HG03103 (cell line): ENCODE results near the gene LTB4R.
A peak's percentile ranks its signal among the peaks of the same experiment; 100 is the strongest.

ENCODE experiments used
- ATAC-seq: cut with Tn5 transposase; IDR thresholded peaks from one replicate; pipeline ENCODE4 v1.9.1; 2021; ENCODE audit warnings: low read depth; ENCODE audit not compliant: unreplicated experiment

Gene LTB4R

DNA sequence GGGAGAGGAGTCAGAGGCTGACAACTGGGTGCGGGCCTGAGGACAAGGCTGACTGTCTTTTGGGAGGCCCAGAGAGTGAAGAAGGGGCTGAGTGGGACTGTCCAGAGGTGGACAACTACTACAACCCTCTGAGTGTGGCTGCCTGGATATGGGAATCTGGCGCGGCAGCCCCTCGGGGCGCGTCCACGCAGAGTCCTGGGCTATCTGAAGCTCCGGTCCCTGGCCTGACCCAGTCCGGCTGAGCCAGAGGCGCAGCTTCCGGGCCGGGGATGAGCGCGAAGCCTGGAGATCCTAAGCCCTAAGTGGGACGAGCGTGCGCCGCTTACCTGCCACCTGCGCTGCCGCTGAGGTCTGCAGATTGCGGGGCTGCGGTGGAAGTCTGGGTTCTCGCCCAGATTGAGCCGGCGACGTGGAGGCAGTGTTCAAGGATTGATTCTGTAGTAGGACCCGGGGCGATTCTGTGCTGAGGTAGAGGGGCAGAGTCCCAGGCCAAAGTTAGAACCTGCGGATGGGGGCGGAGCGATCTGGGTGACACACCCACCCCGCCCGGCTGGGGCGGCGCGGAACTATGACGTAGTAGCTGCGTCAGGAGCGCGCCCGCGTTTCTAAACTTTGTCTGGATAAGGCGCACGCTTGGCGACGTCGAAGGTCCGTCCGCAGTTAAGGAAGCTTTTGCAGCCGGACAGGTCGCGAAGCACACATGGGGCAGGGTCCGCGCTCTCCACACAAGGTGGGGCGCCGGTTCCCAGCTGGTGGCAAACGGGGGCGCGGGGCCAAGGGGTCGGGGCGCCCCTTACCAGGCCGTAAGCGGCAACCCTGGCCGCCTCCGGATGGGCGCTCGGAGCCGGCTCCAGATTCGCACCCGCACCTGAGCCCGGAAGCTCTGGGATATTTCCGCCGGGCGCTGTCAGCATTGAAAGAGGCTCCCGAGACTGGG is 11.8 kb upstream of the LTB4R start, which contains the start of the genes DHRS1 and NOP9:
DHRS1 (minus strand) TSS at position 526 of the 937 bp plus-strand sequence. CDS start 674 bp downstream, outside the sequence.
NOP9 (plus strand) TSS at position 596 of the 937 bp plus-strand sequence; CDS start at position 701, 105 bp downstream.
- peak; percentile 53 for ATAC-seq

DNA sequence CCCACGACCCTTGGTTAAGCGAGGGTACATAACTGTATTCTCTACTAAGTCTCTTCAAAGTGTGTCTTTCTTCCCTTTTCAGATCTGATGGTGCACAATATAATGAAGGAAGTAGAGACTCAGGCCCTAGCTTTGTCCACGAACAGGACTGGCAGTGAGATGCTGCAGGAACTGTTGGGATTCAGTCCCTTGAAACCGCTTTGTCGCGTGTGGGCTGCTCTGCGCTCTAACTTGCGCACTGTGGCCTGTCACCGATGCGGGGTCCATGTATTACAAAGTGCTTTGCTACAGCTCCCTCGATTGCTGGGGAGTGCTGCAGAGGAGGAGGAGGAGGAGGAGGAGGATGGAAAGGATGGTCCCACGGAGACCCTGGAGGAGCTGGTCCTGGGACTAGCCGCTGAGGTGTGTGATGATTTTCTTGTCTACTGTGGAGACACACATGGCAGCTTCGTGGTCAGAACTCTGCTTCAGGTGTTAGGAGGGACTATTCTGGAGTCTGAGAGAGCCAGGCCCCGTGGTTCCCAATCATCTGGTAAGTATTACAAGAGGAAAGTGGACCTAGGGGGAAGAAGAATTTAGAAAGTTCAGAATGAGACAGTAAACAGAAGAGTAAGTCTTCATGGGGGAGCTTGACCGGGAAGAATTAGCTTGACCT is 10.8 kb upstream of the LTB4R start:
- no peak for ATAC-seq

DNA sequence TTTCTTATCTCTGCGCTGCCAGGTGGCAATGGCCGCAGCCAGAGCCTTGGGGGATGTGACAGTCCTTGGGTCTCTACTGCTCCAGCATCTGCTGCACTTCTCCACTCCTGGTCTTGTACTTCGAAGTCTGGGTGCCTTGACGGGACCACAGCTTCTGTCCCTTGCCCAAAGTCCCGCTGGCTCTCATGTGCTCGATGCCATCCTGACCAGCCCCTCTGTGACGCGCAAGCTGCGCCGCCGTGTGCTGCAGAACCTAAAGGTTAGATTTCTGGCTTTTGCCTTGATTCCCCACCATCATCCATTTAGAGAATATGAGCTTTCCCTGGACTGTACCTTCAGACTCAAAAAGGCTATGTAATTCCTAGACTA is 7.3 kb upstream of the LTB4R start:
- no peak for ATAC-seq

DNA sequence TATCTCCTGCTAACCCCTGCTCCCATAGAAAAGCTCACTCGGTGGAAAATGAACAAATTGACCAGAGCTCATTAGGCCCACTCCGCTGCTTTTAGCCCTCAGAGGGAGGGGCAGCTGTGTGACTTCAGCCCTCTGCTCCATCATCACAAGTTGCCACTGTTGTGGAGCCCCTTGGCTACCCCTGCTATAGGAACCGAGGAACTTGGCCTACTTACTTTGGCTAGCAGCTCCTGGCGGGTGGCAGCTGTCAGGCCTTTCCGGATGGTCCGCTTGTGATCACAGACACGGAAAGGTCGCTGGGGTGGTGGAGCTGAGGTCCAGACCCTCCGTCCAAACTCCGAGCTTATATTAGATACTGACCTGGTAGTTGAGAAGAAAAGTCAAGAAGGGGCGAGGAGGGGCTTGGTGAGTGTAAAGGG is 4.1 kb upstream of the LTB4R start:
- ATAC-seq, result no peak

DNA sequence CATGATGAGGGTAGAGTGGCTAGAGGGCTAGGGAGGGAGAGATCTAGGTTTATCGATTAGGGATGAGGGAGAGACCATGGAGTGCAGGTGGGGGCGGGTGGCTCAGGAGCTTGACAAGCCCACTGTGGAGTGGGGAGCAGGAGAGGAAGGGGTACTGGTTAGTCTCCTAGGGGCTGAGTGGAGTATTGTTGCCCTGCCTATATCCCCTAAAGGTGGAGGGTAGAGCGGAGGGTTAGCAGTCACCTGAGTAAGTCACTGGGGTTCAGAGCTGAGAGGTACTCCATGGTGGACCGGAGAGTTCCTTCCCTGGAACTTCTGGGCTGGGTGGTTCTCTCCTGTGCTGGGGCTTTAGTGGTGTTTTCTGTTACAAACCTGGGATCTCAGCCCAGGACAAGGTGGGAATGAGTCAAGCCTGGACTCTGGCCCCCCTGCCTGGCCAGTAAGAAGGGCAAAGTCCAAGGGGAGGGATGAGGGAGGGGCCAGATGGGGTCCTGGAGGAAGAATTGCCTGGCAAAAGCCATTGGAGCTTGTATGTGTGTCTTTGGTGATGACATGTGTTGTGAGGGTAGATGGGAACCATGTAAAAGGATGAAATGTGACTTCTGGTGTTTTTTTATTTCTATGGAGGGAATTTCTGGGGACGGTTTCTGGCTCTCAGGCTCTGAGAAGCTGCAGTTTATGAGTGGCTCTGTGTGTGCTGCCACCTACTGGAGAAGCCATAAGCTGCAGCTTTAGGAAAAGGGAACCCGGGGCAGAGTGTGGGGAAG is 3.5 kb upstream of the LTB4R start, which contains the start of gene CIDEB:
CIDEB (minus strand) TSS at position 403 of the 767 bp plus-strand sequence; CDS start at position 284, 119 bp downstream.
- ATAC-seq, result no peak

DNA sequence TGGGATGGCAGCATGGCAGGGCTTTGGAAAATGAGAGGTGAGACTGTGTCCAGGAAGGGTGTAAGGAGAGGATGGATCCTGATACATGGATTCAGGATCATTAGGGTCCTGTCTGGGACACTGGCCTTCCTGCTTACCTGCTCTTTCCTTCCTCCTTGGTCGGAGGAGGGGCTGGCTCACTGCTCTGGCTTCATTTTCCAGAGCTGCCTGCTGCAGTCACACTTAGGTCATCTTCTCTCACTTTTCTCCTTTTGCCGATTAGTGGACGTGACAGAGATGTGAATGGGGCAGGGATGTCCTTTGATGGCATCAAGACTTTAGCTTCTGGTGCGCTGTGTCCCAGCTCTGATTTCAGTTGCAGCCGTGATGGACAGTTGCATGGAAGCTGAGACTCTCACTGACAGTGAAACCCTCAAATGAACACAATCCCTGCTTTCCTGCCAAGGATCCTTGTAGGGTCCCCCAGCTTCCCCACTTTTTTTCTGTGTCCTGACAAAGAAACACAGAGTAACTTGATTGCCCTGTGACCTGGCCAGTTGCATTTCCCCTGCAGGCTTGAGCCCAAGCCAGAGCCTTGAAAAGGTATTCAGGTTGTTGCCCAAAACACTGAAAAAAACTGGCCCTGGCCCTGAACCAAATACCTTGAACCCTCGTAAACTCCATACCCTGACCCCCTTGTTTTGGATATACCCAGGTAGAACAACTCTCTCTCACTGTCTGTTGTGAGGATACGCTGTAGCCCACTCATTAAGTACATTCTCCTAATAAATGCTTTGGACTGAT is 2.8 kb upstream of the LTB4R start:
- ATAC-seq, result no peak

DNA sequence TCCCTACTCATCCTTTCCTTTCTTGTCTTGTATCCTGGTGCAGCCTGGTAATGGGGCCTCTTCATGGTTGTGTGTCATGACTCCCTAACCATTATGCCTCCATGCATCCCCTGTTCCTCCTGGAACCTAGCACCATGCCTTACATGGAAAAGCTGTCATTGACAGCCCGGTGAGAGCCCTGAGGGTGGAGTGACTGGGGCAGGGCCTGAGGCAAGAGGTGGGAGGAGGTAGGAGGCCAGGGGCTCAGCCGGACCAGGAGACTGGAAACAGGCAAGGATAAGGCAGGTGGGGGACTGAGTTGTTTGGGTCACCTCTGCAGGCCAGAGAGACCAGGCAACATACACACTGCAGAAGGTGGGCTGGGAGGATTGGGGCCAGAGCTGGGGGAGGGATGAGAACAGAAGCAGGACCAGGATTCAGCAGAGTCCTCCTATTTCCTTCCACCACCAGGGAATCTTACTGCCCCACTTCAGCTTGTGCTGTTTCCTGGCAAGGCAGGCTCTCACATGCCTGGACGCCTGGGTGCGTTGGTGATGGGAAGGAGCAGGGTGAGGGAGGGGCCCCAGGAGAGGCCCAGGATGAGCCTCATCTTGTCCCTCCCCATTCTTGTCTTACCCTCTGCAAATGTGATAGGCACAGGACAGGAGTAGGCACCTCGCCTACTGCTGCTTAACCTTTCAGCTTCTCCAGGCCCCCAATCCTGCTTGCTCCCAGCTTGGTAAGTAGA is 1.6 kb upstream of the LTB4R start, which contains the start of gene LTB4R2:
LTB4R2 (plus strand) TSS at position 603 of the 727 bp plus-strand sequence. CDS start 525 bp downstream, outside the sequence.
- no peak for ATAC-seq

DNA sequence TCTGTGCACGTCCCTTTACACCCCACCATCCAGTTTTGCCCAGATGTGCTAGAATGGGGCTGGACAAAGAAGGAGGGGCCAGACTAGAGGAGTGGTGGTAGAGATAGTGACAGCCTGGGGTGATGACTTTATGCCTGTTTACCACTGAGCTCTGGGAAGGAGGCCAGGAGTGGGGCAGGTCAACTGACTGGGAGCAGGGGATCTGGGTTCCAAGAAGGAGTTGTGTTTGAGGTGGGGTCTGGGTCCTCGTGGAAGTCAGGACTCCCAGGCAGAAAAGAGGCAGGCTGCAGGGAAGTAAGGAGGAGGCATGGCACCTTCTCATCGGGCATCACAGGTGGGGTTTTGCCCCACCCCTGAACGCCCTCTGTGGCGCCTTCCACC is 1.0 kb upstream of the LTB4R start:
- no peak for ATAC-seq

DNA sequence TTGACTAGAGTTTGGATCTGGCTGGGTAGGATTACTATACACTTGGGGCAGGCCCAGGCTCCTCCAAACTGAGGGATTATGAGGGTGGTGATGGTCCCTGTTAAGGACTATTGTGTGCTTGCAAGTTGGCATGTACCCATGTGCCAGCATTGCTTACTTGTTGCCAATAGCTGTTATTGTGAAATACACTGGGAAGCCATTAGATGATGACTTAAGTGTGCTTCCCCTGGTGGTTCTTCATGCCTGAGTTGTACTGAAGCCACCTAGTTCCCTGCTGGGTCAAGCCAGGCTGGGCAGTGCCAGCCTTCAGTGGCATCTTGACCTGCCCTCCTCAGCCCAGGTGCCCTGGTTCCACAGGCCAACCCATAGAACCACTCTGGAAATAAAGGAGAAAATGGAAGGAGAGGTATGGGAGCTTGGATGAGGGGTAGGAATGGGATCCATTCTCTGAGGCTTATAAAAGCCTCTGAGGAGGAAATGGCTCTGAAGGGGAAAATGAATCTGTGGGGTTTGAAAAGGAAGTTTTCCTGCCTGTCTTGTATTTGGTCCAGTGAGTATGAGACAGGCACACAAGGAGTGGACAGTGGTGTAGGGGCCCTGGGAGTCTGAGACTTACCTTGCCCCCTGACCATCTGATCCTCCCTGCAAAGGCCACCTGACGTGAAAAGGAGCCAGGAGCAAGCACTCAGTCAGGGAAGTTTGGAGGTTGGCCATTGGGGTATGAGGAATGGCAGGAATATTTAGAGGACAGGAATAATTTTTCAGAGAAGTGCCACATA is 724 bp downstream of the LTB4R start:
- no peak for ATAC-seq

DNA sequence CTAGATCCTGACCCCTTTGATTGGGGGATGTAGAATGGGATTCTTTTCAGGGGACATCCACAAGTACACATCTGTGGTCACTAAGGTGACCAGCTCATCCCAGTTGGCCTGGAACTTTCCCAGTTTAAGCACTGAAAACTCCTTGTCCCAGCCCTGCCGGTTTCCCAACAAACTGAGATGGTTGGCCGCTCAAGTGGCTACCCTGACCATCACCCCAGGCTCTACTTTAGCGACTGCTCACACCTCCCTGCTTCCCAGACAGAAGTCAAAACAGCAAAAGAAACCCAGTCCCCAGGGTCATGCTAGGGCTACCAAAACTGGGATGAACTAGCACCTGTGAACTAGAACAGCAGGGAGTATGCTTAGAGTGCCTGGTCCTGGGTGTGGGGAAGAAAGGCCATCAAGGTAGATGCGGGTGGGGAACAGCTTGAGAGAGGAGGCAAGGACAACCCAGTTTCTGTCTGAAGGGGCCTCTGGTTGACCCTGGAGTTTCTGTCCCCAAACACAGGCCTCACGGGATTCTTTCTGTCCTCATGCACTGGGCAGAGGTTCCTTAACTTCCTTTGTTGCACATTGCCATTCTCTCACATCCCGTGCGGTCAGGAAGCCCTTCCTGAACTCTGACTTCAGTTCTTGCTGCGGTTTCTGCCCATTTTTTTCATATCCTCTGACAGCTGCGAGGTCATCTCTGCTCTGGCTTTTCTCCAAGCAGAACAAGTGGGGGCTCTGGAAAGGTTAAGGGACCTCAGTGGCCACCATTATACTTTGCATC is 1.6 kb downstream of the LTB4R start:
- ATAC-seq, result no peak

DNA sequence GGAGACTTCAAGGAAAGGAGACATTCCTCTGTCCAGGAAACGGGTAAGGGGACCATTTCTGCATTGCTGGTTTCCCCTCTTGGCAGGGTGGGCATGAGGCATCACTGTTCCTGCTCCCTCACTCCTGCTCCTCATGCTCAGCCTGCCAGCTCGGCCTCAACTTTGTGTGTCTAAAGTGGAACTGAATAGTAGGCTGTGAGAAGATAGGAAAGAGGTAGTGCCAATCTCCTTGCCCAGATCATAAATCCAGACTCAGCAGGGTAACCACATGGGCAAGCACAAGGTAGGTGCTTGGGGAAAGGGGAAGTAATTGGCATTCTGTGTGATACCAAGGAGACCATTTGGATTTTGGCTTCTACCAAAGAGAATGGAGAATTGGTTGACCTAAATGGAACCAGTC is 2.6 kb downstream of the LTB4R start:
- ATAC-seq, result no peak

DNA sequence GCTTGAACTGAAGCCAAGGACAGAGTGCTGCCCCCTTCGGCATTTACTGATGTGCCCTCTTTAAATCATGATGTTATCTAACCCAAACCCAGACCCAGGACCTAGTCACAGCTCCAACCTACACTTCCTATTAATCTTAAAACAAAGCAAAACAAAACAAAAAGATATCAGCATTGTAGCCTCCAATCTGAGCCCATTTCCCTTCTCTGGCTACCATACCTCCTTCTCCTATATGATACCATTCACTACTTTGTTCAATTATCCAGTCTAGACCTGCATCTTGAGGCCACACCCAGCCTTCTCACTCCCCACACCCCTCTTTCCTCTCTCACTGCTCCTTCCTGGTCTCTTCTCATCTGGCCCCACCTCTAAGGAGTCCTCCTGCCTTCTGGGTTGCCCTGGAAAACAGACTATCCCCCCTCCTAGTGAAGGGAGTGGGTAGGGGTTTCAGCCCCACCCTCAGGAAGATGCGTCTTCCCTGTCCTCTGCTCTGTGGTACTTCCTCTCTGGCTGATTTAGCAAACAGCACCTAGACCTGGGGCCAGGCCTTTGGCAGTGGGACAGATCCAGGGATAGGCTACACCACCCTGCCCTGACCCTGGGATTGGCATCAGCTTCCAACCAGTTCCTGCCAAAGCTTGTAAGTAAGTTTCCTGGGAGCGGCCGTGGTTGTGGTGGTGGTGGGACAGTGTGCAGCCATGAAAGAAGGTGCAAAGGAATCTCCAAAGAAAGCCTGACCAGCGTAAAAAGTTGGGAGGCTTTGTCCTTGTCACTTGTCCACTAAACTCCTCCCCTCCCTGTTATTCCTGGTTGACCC is 3.3 kb downstream of the LTB4R start:
- no peak for ATAC-seq

DNA sequence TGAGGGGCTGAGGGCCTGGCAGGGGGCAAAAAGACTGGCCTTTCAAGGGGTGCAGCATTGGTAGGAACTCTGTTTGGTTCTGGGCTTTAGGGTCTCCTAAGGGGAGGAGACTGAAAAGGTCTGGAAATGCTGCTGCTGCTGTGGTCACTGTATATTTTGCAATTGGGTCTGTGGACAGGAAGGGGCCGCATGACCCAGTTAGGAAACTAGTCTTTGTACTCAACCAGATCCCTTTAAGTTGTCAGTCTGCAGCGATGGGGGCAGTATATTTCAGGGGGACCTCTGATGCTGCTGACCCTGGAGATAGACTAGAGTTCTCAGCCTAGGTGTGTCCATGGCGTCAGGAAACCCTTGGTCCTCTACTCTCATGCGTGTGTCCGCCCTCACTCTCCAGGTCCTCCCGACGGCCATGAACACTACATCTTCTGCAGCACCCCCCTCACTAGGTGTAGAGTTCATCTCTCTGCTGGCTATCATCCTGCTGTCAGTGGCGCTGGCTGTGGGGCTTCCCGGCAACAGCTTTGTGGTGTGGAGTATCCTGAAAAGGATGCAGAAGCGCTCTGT is 4.0 kb downstream of the LTB4R start:
- ATAC-seq, result no peak

DNA sequence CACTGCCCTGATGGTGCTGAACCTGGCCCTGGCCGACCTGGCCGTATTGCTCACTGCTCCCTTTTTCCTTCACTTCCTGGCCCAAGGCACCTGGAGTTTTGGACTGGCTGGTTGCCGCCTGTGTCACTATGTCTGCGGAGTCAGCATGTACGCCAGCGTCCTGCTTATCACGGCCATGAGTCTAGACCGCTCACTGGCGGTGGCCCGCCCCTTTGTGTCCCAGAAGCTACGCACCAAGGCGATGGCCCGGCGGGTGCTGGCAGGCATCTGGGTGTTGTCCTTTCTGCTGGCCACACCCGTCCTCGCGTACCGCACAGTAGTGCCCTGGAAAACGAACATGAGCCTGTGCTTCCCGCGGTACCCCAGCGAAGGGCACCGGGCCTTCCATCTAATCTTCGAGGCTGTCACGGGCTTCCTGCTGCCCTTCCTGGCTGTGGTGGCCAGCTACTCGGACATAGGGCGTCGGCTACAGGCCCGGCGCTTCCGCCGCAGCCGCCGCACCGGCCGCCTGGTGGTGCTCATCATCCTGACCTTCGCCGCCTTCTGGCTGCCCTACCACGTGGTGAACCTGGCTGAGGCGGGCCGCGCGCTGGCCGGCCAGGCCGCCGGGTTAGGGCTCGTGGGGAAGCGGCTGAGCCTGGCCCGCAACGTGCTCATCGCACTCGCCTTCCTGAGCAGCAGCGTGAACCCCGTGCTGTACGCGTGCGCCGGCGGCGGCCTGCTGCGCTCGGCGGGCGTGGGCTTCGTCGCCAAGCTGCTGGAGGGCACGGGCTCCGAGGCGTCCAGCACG is 4.7 kb downstream of the LTB4R start:
- ATAC-seq, result no peak

DNA sequence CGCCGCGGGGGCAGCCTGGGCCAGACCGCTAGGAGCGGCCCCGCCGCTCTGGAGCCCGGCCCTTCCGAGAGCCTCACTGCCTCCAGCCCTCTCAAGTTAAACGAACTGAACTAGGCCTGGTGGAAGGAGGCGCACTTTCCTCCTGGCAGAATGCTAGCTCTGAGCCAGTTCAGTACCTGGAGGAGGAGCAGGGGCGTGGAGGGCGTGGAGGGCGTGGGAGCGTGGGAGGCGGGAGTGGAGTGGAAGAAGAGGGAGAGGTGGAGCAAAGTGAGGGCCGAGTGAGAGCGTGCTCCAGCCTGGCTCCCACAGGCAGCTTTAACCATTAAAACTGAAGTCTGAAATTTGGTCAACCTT is 5.3 kb downstream of the LTB4R start:
- no peak for ATAC-seq
